HG03045 (cell line): ENCODE results near the gene FEZ2.

ENCODE experiments used
- ATAC-seq: cut with Tn5 transposase; IDR thresholded peaks from one replicate; pipeline ENCODE4 v1.9.1; 2021; ENCODE audit warnings: mild to moderate bottlenecking, moderate library complexity; ENCODE audit not compliant: unreplicated experiment

FEZ2 gene

GRCh38 chr2:36562973-36563532 lies 34.9 kb downstream of the FEZ2 start:
- no peak for ATAC-seq

DNA sequence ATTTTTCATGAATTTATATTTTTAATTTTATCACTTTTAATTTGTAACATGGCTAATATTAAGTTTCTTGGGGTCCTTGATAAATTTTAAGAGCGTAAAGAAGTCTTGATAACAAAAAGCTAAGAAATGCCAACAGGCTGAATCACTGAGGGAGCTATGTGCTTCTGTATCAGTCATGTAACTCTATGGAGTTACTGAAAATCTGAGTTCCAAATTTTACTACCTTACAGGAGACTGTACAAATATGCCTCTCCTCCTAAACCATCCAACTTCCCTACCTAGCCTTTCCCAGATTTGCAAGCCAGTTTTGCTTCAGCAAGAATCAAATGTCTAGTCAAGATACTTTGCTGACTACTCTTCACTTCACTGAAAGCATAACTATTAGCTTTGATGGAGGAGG lies 35.7 kb downstream of the FEZ2 start:
- ATAC-seq, result no peak

- ATAC-seq, result no peak
Observed at GRCh38 chr2:36561237-36561944, 36.6 kb downstream of the FEZ2 start.

- ATAC-seq, result no peak
Observed at GRCh38 chr2:36560726-36561125, 37.2 kb downstream of the FEZ2 start.

DNA sequence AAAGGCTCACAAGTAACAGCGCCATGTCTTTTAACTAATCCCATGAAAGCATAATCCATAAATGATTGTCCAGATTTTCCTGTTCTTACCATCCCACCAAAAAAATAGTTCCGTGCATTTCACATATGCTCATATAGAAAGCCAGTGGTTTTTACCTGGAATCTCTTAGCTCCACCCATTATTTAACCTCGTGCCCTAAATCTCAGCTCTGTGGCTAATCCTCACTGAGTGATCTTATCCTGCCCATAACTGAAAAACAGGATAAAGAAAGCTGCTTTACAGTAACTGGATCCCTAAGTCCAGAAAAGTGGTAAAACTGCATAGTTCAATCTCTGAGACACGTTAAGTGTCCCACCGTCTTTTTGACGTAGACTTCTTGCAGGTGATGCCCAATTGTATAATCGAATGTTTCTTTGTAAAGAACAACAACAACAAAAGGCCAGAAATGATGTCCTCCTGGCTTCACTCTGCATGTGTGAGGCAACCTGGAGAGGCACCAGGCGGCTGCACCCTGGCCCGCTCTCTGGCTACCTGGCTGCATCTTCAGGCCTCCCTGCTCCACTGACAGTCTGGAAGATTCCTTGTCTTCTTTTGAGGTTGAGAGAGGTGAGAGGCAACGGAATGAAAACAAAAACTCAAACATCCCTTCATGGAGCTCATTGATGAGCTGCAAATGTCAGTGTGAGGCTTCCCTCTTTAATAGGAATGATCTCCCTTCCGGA lies 38.6 kb downstream of the FEZ2 start:
- ATAC-seq, result no peak

- ATAC-seq, result no peak
Observed at GRCh38 chr2:36556842-36557241, 41.1 kb downstream of the FEZ2 start.

- ATAC-seq, result no peak
Observed at GRCh38 chr2:36555789-36556188, 42.2 kb downstream of the FEZ2 start.

DNA sequence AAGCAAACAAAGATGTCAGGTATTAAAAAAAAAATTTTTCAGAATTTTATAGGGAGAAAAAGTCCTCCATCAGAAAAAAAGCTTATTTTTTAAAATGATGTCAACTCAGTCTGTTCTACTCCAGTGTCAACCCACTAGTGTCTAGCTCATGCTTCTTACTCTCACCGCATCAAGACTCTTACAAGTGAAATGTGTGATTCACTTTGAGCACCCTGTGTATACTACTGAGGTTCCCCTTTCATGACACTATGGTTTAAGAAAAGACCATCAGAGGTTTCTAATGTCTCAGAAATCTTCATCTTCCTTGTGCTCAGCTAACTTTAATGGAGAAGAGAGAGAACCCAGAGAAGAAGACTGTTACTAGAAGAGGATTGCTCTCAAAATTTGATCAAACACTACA lies 43.4 kb downstream of the FEZ2 start:
- ATAC-seq, result no peak

DNA sequence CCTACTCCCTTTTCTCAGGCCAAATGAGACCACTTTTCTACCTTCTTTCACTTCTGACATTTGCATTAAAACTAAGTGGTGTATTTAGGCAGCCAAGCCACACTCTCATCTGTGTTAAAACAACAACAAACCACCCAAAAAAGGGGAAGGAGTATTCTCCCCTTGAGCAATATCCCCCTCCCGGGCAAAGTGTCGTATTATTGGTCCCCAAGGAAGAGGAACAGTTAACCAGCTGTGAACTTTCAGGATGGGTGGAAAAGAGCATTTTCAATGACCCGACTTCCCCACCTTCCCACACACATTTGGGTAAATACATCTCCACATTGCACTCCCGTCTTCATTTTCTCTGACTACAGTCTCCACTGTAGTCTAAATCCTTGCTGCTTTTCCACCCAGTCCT lies 44.3 kb downstream of the FEZ2 start:
- ATAC-seq, result no peak

DNA sequence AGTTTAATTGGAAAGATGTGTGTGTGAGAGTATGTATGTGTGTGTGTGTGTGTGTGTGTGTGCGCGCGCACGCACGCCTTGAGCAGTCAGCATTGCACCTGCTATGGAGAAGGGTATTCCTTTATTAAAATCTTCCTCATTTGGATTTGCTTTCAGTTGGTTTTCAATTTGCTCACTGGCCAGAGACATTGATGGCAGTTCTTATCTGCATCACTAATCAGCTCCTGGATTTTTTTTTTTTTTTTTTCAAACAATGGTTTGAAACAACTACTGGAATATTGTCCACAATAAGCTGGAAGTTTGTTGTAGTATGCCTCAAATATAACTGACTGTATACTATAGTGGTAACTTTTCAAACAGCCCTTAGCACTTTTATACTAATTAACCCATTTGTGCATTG lies 48.0 kb downstream of the FEZ2 start:
- no peak for ATAC-seq

- no peak for ATAC-seq
Observed at GRCh38 chr2:36549165-36549574, 48.8 kb downstream of the FEZ2 start.

DNA sequence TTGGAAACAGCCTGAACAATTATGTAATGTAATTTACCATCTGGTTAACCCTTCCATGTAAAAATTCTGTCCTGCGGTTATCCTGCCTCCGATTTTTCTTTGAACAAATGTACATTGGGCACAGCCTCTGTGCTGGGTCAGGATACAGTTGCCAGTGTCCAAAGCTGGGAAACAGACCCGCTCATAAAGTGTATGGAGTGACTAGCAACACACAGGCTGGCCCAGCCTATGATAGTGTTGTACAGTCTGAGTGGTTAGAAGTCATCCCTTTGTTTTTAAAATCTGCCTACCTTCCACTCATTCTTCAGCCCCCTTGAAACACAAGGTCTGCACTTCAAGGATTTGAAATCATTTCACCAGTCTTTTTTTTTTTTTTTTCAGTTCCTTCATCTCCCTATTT lies 50.1 kb downstream of the FEZ2 start:
- no peak for ATAC-seq

DNA sequence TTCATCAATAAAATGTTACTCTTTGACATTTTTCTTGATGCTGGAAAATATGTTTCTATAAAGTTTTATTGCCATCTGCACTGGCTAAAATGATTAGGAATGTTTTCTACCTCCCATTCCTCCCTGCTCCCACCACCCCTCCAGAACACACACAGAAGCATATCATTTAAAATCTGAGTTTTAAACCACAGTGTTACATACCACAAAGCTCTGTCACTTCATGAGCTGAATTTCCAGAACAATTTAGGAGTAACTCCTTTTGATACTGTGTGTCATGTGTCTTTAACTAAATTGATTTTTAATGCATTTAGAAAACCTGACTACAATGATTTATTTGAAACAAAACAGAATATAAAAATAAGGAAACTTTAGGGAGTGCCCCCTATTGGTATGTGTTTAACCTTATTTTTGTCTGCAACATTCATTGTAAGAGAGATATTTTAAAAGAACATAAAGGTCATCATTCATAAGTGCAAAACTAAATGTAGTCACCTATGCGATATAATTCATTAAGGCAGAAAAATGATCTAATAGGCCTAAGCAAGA lies 52.0 kb downstream of the FEZ2 start:
- no peak for ATAC-seq

DNA sequence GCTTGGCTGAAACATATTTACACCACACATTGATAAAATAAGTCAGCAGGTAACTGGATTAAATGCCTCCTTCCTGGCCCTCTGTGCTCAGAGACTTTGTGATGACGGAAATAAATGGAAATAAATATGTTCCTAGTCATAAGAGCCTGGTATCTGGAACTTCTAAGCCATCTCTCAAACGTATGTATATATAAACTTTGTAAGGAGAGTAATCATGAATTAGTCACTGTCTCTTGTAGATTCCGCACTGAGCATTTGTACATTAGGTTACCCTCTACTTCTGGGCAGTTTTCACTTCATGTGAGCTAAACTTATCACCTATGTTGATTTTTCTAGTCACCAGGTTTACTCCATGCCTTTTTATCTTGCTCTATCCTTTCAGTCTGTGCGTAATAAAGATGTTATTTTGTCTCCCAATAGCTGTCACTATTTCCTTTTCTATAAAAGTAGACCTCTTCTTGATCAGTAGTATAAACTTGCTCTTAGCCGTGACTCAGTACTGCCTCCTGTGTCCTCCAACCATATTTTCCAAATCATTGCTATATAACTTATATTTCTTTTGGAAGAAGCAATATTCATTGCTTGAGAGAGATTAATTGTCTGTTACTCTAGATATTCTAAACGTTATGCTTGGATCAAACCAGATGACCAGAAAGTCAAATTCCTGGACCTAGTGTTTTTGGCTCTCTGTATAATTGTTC lies 53.2 kb downstream of the FEZ2 start:
- ATAC-seq, result no peak

DNA sequence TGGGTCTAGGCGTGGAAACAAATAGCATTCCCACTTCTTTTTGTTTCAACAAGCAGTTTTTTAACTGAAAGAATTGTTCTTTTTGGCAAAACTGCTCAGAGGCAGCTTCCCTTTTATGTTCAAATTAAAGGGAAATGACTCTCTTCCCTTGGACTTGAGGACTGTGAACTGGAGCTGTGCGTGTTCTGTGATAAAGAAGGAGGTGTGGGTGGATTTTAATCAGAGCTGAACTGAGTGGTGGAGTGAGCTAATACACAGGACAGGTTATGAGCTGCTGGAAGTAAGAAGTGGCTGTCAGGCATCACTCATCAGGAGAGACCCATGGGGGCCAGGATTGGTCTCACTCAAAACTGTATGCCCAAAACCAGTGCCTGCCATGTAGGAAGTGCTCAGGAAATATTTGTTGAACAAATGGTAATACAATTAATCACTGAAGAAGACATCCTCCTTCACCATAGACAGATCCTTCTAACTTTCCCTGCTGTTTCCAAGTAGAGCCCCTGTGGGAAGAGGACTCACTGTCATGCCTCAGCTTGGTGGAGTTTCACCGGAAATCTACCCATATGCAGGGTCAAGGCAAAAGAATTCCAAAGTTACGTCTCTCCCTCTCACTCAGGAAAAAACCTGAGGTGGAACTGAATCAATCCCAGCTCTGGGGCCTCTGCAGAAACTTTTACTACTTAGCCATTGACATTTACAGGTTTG lies 55.9 kb downstream of the FEZ2 start:
- no peak for ATAC-seq

GRCh38 chr2:36540986-36541754 lies 56.8 kb downstream of the FEZ2 start:
- no peak for ATAC-seq

GRCh38 chr2:36539631-36540030 lies 58.3 kb downstream of the FEZ2 start:
- ATAC-seq, result peak; percentile 59

- ATAC-seq, result no peak
Observed at GRCh38 chr2:36538335-36538734, 59.6 kb downstream of the FEZ2 start.

DNA sequence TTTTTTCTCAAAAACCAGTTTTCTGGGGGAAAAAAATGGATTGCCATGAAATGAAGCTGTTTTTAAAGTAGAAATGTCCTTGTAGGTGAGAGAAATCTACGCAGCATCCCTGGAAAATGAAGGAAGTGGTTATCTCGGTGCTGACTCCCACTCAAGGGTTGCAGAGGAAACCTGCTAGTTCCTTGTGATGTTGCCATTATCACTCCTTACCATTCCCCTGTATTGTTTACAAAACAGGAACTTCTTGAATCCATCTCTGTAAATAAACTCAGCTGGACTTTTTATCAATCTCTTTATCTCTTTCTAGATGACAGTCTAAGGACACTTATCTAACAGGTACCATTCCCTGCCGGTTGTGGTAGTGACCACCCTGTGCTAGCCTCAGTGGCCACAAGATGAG lies 61.2 kb downstream of the FEZ2 start:
- no peak for ATAC-seq

DNA sequence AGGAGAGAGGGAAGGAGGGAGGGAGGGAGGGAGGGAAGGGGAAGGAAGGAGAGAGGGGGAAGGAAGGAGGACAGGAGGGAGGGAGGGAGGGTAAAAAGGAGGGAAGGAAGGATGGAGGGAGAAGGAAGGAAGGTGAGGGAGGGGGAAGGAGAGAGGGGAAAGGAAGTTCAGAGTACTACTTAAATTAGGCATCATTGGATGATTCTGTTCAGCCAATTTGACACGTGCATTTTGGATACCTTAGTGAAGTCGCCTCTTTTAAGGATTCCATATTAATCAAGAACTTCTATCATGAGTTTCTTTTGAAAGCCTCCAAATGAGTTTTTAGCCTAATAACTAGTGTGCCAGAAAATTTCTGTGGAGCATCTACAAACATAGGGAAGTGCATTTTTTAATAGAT lies 62.9 kb downstream of the FEZ2 start:
- ATAC-seq, result no peak
